Peyer's patch (tissue), 4 donors: Measurements from ENCODE around the gene OR2D3.

Source experiments
- CTCF ChIP-seq, 6 experiments: fragments of 450-650 bp in 4 of 6; fragments of 200-600 bp in 2 of 6; sonication (generic) in 1 of 6; IDR thresholded peaks; one replicate each; pipeline ENCODE4 v1.5.1; 2017 to 2019; ENCODE audit warnings: antibody characterized with exemption in 6 of 6, mild to moderate bottlenecking in 3 of 6, moderate library complexity in 1 of 6
- POLR2A ChIP-seq, 2 donors: fragments of 450-650 bp; IDR thresholded peaks; one replicate each; pipeline ENCODE4 v1.5.1; 2017; ENCODE audit warnings: antibody characterized with exemption in 2 of 2, mild to moderate bottlenecking in 2 of 2, moderate library complexity in 2 of 2

- TF ChIP-seq CTCF (IDR thresholded peaks at IDR 0.05) (no peak), POLR2A (IDR thresholded peaks at IDR 0.05) (no peak)
Measured at GRCh38 chr11:6875761-6876160, 45.0 kb upstream of the OR2D3 start.
